NCI-H2029 (cell line): ENCODE data around the gene ASIP.
"Not testable (repeated sequence)": the region's sequence is repeated elsewhere in the genome, so short reads cannot be mapped to it uniquely, and the experiment has no call there.

ENCODE experiments used
- DNase-seq: peaks from one replicate; lab custom pipeline; 2025; lab: John Stamatoyannopoulos, UW

ASIP gene

GRCh38 chr20:34242879-34243278 lies 1.7 kb downstream of the ASIP start:
- no peak for DNase-seq

DNA sequence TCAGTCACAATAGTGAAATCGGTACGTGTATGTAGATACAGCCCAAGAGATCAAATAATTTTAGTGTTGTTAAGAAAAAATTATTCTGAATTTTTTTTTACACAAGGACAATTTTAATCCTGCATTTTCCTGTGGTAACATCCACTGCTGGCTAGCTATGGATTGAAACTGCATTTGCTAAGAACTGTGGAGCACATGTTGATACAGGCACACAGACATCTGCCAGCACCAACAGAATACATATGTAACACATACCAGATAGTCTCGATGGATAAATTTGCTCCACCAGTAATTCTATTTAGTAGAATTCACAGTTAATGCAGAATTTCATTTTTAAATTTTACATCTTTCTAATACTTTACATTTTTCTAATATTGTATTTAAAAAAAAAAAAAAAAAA lies 2.2 kb downstream of the ASIP start:
- no peak for DNase-seq

DNA sequence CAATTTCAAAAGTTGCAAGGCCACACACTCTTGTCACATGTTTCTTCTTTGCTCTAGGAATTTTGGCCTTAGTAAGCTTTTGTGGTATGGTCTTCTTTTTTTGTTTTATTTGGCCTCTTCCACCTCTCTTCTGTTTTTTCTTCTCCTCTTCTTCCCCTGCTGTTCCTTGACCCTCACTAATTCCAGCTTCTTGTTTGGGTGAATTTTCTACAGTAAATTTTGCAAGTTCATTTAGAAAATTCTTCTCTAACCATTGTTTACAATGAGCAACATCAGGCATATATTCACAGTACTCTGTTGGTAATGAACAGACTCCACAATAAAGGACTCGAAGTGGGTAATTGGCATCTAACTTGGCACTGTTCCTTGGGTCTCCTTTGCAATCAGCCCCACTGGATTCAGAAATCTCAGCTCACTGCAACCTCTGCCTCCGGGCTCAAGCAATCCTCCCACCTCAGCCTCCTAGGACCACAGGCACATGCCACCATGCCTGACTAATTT lies 5.0 kb downstream of the ASIP start:
- no peak for DNase-seq

DNA sequence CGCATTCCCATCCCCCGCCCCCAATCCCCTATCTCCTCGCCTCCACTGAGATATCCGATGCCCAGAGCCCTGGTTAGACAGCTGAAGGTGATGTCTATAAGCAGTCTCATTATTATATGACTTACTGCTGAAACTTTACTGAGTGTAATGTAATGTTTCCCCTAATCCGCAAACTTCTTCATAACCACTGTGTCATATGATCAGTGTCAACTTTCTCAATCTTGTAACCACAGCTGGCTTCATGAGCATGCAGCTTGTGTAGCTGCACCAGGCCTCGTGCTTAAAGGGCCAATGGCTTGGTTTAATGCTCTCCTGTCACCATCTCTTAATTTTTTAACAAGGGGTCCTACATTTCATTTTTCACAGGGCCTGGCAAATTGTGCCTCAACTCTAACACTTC lies 8.1 kb downstream of the ASIP start:
- DNase-seq = no peak

GRCh38 chr20:34250005-34250404 lies 8.8 kb downstream of the ASIP start:
- no peak for DNase-seq

DNA sequence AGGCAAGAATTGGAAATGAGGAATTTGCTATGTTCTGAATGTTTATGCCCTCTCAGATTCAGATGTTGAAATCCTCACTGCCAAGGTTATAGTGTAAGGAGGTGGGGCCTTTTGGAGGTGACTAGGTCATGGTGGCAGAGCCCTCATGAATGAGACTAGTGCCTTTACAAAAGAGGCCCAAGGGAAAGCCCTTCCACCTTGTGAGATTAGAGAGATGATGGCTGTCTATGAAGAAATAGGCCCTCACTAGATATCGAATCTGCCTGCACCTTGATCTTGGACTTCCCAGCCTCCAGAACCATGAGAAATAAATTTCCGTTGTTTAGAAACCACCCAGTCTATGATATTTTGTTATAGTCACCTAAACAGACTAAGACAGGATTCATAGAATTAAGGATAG lies 10.4 kb downstream of the ASIP start:
- DNase-seq = no peak

GRCh38 chr20:34252431-34253086 lies 11.3 kb downstream of the ASIP start:
- not testable (repeated sequence) for DNase-seq

GRCh38 chr20:34254979-34255378 lies 13.8 kb downstream of the ASIP start:
- DNase-seq = no peak

- DNase-seq = no peak
Measured at GRCh38 chr20:34256629-34257124, 15.5 kb downstream of the ASIP start.

- no peak for DNase-seq
Measured at GRCh38 chr20:34260208-34260942, 19.2 kb downstream of the ASIP start.

DNA sequence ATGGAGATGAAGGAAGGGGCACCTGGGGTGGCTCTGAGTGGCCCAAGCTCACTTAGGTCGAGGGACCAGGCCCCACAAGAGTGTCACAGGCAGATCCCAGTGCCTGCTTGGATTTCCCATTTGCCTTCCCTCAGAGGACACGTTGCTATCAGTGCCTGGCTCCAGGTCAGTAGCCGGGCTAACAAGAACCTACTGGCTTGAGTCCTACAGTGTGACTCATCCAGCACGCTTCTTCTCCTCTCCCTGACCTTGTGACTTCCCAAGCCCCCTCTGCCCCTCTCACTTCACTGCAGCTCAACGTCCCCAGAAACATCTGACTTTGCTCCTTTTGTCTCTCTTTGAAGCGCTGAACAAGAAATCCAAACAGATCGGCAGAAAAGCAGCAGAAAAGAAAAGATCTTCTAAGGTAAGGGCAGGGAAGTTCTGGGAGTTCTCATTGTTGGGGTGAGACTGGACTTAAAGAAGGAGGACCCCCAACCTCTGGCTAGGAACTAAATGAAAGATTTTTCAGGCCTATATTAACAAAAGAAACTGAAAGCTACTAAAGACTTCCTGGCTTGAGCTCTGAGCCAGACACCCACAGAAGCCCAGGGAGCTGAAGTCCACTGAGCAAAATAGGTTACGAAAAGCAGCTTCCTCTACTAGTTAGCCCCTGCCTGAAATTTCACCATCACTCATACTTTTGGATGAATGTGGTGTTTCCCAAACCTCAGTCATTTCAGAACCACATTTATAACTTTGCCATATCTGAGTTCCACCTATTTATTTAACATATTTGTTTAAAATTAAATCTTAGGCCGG lies 21.5 kb downstream of the ASIP start:
- no peak for DNase-seq

DNA sequence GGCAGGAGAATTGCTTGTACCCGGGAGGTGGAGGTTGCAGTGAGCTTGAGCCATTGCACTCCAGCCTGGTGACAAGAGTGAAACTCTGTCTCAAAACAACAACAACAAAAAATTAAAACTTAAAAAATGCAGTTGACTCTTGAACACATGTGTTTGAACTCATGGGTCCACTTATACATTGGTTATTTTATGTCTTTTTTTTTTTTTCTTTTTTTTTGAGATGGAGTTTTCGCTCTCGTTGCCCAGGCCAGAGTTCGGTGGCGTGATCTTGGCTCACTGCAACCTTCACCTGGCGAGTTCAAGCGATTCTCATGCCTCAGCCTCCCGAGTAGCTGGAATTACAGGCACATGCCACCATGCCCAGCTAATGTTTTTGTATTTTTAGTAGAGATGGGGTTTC lies 22.2 kb downstream of the ASIP start:
- not testable (repeated sequence) for DNase-seq

DNA sequence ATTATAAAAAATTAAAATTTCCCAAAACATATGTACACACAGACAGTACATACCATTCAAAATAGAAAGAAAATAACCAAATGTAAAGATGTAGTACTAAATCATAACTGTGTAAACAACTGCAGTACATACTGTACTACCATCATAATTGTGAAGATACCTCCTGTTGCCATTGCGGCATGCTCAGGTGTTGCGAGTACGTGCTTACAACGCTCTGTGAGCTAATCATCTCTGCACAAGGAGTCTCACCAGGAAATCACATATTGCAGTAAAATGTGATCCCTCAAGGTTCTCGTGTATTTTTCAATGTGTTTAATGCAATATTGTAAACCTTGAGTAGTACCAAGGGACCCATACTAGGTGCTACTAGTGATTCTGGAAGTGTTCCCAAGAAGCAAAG lies 22.9 kb downstream of the ASIP start:
- no peak for DNase-seq

DNA sequence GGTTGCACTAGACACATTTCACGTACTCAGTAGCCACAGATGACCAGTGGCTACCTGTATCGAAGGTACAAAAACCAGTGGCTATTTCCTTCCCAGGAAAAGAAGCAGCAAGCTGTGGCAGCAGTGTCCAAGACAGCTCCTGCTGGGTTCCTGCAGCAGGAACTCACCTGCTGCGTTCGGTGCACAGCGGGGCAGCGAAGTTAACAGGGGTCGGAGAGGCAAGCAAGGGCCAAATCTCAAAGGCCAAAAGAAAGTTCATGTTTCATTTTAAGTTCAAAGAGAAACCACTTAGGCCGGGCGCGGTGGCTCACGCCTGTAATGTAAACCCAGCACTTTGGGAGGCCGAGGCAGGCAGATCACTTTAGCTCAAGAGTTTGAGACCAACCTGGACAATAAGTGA lies 26.9 kb downstream of the ASIP start:
- no peak for DNase-seq

- DNase-seq = no peak
Measured at GRCh38 chr20:34268851-34269636, 27.8 kb downstream of the ASIP start.

DNA sequence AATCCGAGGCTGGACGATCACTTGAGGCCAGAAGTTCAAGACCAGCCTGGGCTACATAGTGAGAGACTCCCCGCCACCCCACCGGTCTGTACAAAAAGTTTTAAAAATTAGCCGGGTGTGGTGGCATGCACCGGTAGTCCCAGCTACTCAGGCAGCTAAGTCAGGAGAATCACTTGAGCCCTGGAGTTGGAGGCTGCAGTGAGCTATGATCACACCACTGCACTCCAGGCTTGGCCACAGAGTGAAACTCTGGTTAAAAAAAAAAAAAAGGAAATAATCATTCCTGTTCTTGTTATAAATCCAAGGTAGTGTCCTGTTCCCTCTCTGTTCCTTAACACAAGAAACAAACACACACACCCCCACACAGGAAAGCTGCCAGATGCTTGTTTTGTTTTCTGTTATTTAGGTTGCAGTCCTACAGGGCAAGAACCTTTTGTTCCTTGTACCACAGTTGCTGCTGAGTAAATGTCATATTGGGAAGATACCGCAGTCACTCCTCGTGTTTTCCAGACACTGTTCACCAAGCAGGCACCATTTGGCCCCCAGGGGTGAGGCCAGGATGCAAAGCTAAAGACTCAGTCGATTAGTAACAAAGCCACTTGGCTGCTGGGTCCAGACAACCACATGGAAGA lies 28.9 kb downstream of the ASIP start:
- DNase-seq = no peak

DNA sequence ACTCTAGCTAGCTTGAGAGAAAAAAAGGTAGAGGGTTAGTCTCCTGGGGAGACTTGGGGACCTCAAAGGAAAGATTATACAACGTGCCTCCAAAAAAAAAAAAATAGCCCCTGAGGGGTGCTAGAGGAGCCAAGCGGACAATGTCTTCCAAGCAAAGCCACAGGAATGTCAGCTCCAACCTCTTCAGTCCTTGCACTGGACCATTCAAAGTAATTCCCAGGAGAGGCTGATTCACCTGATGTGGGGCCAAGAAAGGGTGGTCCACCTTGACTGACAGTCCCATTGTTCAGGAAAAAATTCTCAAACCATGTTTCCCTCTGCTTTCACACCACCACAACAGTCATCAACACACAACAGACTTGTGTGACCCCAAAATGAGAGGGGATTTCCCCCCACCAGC lies 30.7 kb downstream of the ASIP start:
- DNase-seq = no peak

- no peak for DNase-seq
Measured at GRCh38 chr20:34274694-34275093, 33.5 kb downstream of the ASIP start.

GRCh38 chr20:34281177-34281576 lies 40.0 kb downstream of the ASIP start:
- no peak for DNase-seq

- DNase-seq = no peak
Measured at GRCh38 chr20:34282041-34282440, 40.8 kb downstream of the ASIP start.

- DNase-seq = no peak
Measured at GRCh38 chr20:34283844-34284243, 42.6 kb downstream of the ASIP start.
